Parathyroid adenoma (tissue), 2 donors: ENCODE data around the gene SKIDA1.

Experiments
- H2AFZ ChIP-seq: fragments of 300-600 bp; sonication (generic); one replicate; pipeline ENCODE4 v1.7.0; 2017; ENCODE audit warnings: antibody characterized with exemption, mild to moderate bottlenecking
- H3K27ac ChIP-seq: fragments of 300-600 bp; sonication (generic); one replicate; pipeline ENCODE4 v1.7.0; 2017
- H3K27me3 ChIP-seq: fragments of 300-600 bp; sonication (generic); one replicate; pipeline ENCODE4 v1.7.0; 2017; ENCODE audit warnings: low read length; ENCODE audit not compliant: control insufficient read depth, insufficient read depth
- H3K36me3 ChIP-seq: fragments of 300-600 bp; sonication (generic); one replicate; pipeline ENCODE4 v1.7.0; 2017; ENCODE audit warnings: low read length; ENCODE audit not compliant: control insufficient read depth, insufficient read depth
- H3K4me1 ChIP-seq: fragments of 300-600 bp; sonication (generic); one replicate; pipeline ENCODE4 v1.7.0; 2017; ENCODE audit warnings: control low read depth
- H3K4me2 ChIP-seq: fragments of 300-600 bp; sonication (generic); one replicate; pipeline ENCODE4 v1.7.0; 2017; ENCODE audit warnings: low read length
- H3K4me3 ChIP-seq: fragments of 300-600 bp; sonication (generic); one replicate; pipeline ENCODE4 v1.7.0; 2017; ENCODE audit warnings: low read depth, low read length
- H3K79me2 ChIP-seq: fragments of 300-600 bp; sonication (generic); one replicate; pipeline ENCODE4 v1.7.0; 2017; ENCODE audit warnings: control low read depth
- H3K9ac ChIP-seq: fragments of 300-600 bp; sonication (generic); one replicate; pipeline ENCODE4 v1.7.0; 2017; ENCODE audit warnings: mild to moderate bottlenecking
- H3K9me3 ChIP-seq: fragments of 300-600 bp; sonication (generic); one replicate; pipeline ENCODE4 v1.7.0; 2017; ENCODE audit warnings: low read length; ENCODE audit not compliant: control insufficient read depth
- TF ChIP-seq, protein P1 (sequence below): fragments of 300-600 bp; sonication (generic); IDR thresholded peaks from one replicate; pipeline ENCODE4 v1.7.0; 2017; ENCODE audit warnings: antibody characterized with exemption, mild to moderate bottlenecking
- donor health status: primary hyperparathyroidism.

Gene SKIDA1

DNA sequence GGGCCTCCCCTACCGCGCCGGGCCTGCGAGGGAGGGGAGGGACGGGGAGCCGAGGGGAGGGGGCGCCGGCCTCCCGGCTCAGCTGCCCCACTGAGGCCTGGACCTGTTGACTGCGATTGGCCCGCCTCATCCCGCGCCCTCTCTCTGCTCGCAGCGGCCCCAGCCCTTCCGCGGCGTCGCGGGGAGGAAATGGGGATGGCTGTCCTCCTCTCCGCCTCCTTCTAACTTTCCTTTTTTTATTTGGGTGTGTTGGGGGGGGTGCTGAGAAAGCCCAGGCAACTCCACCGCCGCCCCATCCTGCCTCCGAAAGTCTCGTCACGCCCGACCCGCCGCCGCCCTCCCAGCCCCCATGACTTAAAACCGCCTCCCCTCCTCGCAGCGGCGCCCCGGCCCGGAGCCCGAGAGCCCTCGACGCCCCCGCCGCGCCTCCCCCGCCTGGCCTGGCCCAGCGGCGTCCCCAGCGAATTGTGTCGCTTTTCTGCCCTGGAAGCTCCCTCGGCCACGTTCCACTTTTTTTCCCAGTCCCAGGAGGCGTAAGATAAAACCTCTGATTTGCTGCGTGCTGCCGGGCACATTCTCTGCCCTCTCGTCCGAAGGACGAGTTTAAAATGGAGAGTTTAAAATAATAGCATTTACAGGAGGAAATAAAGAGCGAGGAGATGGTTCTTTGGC, 842 bp upstream of the SKIDA1 start:
- Histone ChIP-seq H3K27ac (peak overlapping the region; percentile 85), H2AFZ (peak overlapping the region; percentile 60), H3K4me3 (peak overlapping the region; percentile 80), H3K27me3 (no peaks in the 10 kb centered on the region), H3K9me3 (no peaks in the 10 kb centered on the region), H3K9ac (peak overlapping the region; percentile 0), H3K79me2 (no peaks in the 10 kb centered on the region), H3K4me2 (peak overlapping the region; percentile 73), H3K4me1 (peaks cover 4% of the 10 kb centered on the region), H3K36me3 (no peaks in the 10 kb centered on the region)
- TF ChIP-seq, protein P1, sequence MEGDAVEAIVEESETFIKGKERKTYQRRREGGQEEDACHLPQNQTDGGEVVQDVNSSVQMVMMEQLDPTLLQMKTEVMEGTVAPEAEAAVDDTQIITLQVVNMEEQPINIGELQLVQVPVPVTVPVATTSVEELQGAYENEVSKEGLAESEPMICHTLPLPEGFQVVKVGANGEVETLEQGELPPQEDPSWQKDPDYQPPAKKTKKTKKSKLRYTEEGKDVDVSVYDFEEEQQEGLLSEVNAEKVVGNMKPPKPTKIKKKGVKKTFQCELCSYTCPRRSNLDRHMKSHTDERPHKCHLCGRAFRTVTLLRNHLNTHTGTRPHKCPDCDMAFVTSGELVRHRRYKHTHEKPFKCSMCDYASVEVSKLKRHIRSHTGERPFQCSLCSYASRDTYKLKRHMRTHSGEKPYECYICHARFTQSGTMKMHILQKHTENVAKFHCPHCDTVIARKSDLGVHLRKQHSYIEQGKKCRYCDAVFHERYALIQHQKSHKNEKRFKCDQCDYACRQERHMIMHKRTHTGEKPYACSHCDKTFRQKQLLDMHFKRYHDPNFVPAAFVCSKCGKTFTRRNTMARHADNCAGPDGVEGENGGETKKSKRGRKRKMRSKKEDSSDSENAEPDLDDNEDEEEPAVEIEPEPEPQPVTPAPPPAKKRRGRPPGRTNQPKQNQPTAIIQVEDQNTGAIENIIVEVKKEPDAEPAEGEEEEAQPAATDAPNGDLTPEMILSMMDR = no peak

DNA sequence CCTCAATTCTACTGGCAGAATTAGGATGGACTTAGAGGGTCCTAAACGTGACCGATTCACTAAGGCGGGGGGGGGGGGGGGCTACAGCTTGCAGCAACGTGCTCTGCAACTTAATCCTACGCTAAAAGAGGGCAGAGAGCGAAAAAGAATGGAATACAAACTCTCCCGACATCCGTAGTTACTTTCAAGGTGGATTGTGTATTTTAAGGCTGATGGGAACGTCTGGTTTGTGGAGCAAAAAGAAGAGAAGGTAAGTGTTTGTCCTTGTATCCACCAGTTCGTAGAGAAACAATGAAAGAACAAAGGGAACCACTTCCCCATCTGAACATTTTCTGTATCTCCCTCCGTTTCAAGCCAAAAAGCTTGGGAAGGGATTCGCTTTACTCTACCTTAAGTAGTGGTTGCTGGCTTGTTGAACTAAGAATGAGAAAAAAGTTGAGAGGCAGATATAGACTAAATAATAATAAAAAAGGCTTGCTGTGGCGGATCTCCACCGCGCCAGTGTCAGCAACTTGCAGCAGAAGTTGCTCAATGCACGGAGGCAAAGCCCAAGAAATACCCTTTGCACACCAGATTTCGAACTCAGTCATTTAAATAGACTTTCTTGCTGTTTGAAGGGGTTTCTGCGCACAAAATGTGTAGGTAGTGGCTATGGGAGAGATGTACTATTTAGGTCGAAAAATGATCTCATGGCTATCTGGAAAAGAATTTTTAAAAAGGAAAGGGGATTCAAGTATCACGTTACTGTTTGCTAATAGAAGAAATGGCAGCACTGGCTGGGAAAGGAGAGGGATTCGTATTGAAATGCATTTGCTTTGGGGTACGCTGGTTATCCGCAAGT, 736 bp downstream of the SKIDA1 start:
- Histone ChIP-seq H3K4me1 (peaks cover 6% of the 10 kb centered on the region), H3K4me2 (peak overlapping the region; percentile 73), H3K27me3 (no peaks in the 10 kb centered on the region), H3K79me2 (no peaks in the 10 kb centered on the region), H3K36me3 (no peaks in the 10 kb centered on the region), H3K9me3 (no peaks in the 10 kb centered on the region), H2AFZ (peak overlapping the region; percentile 95), H3K27ac (peak overlapping the region; percentile 85), H3K9ac (no peak overlapping the region), H3K4me3 (peak overlapping the region; percentile 80)
- TF ChIP-seq, protein P1 = no peak

DNA sequence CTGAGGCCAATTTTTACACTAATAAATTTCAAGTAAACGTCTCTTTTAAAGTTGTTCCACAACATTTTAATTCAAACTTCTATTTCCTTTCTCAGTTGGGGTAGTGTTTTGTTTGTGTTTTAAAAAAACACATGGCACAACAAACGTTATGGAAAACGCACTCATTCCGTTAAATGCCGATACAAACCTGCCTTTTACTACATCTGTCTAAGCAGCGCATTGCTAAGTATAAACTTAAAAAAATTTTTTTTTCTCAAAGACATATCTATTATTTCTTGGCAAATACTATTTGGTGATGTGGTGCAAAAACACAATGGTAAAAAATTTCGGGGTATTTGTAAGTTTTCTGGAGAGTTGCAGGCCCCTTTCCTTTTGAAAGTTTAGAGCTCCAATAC, 1.4 kb downstream of the SKIDA1 start:
- H3K27me3 ChIP-seq = no peaks in the 10 kb centered on the region
- H3K36me3 ChIP-seq = no peaks in the 10 kb centered on the region
- H3K9me3 ChIP-seq = no peaks in the 10 kb centered on the region
- H3K4me3 ChIP-seq = no peak overlapping the region
- no peak overlapping the region for H3K9ac ChIP-seq
- no peaks in the 10 kb centered on the region for H3K79me2 ChIP-seq
- H3K4me1 ChIP-seq = peaks cover 10% of the 10 kb centered on the region
- peak overlapping the region; percentile 95 for H2AFZ ChIP-seq
- peak overlapping the region; percentile 85 for H3K27ac ChIP-seq
- H3K4me2 ChIP-seq = no peak overlapping the region
- TF ChIP-seq, protein P1 = no peak

DNA sequence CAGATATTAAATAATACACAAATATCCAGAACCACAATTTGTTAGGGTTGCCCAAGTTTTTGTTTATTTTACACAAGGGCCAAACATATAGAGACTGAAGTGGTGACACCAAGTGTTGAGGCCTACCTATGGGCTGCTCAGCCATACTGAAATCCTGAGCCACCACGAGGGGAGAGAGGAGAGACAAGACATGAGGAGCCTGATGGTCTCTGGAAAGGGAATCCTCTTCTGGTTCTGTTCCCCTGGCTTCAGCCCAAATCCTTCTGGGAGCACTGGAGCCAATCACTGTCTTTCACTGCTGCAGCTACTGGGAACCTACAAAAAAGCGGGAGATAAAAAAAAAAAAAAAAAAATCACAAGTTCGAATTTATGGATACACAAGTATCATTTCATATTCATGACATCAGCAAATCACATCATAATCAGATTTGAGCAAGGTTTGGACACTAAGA, 1.9 kb downstream of the SKIDA1 start:
- TF ChIP-seq, protein P1 = no peak

More for the DNA sequence above, 1.9 kb downstream of the SKIDA1 start:
- no peaks in the 10 kb centered on the region for H3K27me3 ChIP-seq
- peak overlapping the region; percentile 10 for H2AFZ ChIP-seq
- H3K9me3 ChIP-seq = no peaks in the 10 kb centered on the region
- no peak overlapping the region for H3K27ac ChIP-seq
- H3K9ac ChIP-seq = no peak overlapping the region
- no peaks in the 10 kb centered on the region for H3K79me2 ChIP-seq
- no peak overlapping the region for H3K4me3 ChIP-seq
- H3K36me3 ChIP-seq = no peaks in the 10 kb centered on the region
- H3K4me1 ChIP-seq = peaks cover 10% of the 10 kb centered on the region
- no peak overlapping the region for H3K4me2 ChIP-seq
